NCI-H446 (cell line): ENCODE measurements around the gene SCARB1.
A peak's percentile ranks its signal among the peaks of the same experiment; 100 is the strongest.

Experiments
- DNase-seq, 2 experiments: peaks; one replicate each; lab custom pipeline; 2025; lab: John Stamatoyannopoulos, UW

SCARB1 gene

DNA sequence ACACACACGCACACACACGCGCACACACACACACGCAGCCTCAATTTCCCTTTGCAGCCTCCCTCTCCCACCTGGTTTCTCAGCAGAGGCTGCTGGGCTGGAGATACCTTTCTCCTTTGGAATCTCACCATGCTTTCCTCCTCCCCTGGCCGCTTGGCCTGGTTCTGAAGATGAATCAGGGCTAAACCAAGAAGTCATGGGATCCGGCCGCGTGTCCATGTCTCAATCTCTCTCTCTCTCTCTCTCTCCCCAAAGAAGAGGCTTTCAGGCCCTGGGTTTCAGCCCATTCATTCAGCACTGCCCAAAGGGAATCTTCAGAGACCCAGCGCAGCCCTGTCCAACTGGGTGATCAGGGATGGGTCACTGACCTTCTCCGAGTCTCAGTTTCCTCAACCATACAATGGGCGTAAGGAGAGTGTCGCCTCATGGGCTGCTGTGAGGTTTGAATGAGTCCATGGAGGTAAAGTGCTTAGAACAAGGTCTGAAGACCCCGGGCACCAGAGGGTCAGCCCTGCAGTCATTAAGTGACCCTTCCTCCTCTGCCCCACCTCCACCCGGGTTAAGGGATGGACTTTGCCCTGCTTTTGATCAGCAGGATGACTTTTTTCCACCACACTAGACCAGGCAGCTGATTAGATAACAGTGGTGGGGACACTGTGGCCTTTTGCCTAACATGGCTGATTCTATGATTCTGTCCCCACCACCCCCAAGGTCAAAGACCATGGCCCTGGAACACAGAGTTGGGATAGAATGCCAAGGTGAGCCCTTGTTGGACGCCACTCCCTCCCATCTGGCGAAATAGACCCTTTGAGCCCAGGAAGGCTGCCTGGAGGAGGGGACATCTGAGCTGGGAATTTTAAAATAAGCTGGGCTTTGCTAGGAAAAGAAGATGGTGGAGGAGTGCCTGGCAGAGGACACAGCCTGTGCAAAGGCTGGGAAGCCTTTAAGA is 42.1 kb downstream of the SCARB1 start:
- DNase-seq = no peak

DNA sequence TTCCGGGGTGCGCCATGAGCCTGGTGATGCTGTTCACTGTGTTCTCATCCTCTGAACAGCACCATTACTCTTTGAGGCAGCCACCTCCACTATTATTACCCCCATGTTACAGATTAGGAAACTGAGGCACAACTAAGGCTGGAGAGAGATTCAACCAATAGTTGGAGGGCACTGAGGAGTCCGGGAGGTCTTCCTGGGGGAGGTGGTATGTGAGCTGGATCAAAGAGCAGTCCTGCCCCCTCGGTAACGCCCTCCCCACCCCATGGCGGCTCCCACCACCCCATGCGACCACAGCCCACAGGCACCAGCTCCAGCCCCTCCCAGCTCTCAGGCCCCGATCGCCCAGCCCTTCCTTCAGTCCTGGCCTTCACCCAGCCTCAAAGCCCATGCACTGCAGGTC is 43.5 kb downstream of the SCARB1 start:
- no peak for DNase-seq

DNA sequence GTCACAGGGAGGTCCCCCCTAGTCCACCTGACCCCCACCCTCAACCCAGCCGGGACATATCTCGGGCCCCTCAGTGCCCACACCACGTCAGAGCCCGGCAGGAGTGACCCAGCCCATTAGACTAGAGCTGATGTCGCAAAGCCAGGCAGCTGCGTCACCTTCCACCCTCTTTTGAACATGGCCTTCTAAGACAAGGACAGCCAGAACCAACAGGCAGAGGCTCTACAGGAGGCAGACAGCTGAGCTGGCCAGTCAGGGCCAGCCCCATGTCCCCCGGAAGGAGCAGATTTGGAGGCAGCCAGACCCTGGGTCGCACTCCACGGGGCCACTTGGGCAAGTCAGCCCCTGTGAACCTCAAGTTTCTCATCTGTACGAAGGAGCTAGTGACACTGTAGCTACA is 44.1 kb downstream of the SCARB1 start:
- no peak for DNase-seq

DNA sequence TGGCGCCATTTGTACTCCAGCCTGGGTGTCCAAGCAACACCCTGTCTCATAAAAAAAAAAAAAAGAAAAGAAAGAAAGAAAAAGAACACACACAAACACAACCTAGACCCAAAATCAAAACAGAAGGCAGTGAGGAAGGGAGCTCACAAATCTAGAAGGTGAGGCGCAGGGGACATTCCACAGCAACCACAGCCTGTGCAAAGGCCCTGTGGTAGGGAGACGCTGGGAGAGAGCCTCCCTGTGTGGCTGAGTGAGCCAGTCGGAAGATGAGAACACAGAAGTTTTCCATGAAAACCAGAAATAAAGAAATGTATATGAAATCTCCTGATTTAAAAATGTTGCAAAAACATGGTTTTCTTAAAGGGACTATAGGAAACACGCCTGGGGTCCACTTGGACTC is 44.6 kb downstream of the SCARB1 start:
- no peak for DNase-seq

DNA sequence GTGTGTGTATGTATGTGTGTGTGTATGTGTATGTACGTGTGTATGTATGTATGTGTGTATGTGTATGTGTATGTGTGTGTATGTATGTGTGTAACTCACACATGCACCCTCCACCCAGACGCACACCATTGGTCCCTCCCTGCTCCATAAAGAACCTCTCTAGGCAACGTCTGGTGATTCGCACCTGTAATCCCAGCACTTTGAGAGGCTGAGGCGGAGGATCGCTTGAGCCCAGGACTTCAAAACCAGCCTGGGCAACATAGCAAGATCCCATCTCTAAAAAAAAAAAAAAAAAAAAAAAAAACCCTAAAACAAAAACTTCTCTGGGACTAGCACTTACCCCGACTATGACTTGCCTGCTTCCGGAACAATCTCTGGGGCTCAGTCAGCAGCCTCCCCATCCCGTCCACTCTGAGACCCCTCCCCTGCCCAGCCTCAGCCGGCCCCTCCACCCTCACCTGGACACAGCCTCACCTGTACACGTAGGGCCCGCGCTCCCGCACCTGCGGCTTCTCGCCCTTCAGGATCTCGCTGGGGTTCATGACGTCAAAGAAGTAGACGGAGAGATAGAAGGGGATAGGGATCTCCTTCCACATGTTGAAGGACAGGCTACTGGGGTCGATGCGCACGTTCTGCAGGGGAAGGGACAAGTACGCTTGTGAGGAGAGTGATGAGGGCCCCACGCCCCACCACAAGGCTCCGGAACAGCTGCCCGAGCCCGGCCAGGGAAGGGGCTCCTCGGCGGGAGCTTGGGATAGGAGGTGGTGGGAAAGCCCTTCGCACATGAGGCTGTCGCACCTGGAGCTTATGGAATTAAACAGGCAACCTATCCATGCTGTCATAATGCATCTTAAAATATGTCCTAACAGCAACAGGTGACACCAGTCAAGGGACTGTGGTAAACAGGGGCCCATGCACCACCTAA is 46.3 kb downstream of the SCARB1 start:
- no peak for DNase-seq

DNA sequence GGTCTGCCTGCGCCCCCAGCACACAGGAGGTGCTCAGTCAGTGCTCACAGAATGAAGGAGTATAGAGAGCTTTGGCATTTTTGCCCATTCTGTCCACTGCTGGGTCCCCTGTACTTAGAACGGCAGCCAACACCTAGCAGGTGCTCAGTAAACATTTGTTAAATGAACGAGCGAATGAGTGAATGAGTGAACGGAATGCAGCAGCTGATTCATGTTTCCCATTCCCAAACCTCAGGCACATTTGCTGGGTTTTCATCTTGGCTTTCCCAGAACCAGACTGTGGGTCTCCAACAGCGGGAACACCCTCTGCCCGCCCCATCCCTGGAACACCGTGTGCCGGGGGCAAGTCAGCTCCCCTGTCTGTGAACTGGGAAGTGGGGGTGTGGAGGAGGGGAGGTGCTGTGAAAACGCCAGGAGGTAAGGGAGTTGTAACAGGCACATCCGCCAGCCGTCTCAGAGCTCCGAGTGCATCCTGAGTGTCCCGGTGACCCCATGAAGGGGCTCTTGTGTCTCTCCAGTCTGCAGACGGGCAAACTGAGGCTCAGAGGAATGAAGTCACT is 47.3 kb downstream of the SCARB1 start:
- DNase-seq = no peak

DNA sequence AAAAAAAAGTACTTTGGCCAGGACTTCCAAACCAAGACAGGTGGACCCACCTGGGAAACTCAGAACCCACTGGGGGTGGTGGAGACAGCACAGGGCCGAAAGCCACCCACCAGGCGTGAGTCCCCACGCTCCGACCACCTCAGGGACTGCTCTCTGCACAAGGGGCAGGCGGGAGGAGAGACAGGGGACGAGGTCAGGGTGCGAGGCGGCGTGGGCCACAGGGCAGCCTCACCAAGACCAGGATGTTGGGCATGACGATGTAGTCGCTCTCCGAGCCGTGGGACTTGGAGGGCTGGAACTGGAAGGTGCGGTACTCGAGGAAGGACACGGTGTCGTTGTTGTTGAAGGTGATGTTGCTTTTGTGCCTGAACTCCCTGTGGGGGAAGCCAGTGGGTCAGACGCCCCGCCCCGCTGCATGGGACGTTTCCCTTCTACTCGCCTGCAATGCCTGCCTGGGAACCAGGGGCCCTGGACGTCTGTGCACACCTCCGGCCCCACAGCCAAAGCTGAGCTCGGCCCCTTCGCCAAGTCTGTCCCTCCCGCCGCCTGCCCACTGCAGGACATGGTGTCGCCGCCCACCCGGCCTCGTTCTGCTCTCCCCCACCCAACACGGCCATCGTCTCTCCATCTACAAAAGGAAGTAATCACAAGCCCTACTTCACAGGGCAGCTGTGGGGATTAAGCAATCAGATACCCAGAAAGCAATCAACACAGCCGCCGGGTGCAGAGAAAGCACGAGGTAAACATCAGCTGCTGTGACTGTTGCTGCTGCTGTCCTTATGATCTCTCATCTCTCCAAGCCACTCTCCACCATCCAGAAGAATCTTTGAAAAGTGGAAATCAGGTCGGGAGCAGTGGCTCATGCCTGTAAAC is 48.7 kb downstream of the SCARB1 start:
- no peak for DNase-seq

DNA sequence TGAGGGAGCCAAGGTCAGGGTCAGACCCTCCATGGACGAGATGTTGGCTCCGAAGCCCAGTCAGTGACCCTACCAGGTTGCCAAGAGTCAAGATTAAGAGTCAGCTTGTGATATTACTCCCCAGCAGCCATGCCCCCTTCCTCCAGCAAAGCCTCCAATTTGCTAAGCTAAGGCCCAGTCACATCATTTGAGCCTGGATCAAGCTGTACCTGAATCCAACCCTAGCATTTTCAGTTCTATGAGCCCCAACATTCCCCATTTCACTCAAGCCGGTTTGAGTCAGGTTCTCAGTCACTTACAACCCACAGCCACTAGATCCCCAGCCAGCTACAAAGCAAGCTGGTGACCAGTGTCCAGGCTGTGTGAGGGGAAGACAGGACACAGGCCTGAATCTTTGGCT is 49.9 kb downstream of the SCARB1 start:
- no peak for DNase-seq

DNA sequence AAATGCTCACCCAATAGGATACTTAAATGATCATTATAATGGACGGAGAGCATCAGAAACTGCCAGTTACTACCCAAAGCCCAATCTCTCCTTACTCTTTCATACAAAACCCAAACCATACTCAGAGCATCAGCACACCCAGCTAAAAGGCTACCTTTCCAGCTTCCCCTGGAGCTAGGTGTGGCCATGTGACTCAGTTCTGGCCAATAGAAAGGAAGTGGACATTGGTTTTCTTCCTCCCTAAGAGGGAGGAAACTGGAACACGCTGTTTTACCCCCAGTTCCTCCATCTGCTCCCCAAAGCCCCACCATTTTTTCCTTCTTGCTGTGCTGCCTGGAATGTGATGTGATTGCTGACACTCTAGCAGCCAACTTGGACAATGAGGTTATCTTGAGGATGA is 50.7 kb downstream of the SCARB1 start:
- no peak for DNase-seq

DNA sequence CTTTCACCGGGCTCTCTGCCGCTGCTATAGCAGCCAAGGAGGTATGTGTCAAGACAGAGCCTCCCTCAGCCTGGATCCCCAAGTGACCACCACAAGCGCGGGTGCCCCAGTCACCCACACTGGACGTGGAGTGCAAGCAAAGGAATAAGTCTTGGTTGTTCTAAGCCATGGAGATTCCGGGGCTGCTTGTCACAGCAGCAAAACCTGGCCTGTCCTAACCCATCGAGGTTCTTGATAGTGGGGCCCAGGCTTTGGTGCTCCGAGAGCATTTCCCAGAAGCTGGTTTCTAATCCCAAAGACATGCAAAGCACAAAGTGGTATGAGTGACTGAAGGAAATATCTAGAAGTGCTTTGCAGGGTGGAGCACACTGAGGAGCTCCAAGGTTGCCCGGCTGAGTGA is 51.3 kb downstream of the SCARB1 start:
- DNase-seq = no peak

DNA sequence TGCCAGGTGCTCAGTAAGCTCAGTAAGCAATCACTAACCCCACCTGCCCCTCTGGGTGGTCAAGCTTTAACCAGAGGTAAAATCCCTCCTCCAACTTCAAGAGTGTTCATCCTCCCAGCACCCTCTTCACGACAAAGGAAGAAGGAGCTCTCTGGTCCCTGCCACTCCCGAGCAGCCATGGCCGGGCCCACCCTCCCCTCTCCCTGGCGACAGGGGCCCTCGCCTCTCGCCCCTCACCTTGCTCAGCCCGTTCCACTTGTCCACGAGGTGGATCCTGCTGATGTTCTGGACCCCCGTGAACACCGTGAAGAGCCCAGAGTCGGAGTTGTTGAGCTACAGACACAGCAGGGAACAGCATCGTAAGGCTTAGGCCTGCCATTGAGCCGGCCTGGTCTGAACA is 52.0 kb downstream of the SCARB1 start:
- no peak for DNase-seq

DNA sequence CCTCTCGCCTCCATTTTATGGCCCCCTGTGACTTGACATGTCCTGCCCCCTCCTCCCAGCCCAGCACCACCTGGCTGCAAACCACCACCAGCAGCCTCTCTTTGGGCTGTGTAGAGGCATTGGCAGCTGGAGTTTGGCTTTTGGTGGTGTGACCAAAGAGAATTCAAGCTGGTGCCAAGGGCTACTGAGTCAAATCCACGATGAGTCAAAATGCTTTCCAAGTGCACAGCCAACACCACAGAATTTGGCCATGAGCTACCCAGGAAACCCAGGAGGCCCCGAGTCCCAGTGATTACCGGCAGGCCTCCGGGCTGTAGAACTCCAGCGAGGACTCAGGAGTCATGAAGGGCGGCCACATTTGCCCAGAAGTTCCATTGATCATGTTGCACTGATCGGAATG is 53.8 kb downstream of the SCARB1 start:
- DNase-seq = no peak

DNA sequence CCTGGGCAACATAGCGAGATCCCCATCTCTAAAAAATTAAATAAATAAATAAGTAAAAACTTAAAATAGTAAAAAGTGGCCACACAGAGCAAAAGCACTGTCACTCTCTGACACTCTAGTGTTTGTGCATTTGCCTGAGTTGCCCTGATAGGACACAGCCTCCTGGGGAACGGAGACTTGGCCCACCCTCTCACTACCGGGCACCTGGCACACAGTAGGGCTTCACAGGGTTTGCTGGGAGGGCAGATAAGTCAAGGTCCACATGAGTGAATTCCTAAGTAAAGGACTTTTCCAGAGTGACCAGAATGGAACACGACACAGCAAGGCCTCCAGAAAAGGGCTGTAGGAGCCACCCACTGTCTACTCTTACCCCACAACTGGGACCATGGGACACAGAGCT is 54.3 kb downstream of the SCARB1 start:
- no peak for DNase-seq

DNA sequence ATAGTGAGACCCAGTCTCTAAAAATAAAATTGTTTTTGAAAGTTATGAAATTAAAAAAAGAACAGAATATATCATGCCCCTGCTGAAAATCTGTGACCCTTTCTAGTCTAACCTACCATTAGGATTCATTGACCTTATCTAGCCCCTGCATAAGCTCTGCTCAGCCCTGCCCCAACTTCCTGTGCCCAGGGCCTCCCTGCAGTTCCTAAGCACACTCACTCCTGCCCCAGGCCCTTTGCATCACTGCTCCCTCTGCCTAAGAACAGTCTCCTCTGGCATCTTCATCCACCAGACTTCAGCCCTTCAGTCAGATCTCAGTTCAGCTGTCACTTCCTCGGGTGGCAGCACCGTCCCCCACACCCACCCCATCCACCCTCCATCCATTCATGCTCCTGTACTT is 55.4 kb downstream of the SCARB1 start:
- DNase-seq = no peak

DNA sequence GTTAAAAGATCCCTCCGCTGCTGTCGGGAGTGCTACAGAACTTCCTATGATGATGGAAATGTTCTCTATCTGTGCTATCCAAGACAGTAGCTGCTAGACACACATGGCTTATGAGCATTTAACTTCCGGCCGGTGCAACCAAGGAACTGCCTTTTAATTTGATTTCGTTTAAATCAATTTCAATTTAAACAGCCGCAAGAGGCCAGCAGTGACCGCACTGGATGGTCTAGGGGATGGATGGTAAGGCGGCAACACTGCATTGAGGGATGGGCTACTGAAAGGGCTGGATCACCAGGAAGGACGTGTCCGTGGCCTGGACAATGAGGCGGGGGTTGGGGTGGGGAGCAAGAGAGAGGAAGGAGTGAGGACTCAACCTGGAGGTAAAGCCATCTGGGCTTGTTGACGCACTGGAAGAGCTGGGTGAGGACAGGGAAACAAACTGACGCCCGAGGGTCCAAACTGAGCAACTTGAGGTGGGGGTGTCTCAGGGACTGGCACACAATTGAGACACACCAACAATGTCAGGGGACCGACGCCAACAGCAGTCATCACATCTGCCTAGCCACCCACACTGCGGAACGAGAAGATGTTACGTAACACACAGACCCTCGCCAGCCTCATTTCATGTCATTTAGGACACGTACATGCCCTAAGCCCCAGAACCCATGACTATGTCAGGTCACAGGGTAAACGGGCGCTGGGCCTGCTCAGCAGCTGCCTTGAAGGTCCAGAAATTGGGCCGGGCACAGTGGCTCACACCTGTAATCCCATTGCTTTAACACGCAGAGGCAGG is 57.6 kb downstream of the SCARB1 start:
- DNase-seq = no peak

DNA sequence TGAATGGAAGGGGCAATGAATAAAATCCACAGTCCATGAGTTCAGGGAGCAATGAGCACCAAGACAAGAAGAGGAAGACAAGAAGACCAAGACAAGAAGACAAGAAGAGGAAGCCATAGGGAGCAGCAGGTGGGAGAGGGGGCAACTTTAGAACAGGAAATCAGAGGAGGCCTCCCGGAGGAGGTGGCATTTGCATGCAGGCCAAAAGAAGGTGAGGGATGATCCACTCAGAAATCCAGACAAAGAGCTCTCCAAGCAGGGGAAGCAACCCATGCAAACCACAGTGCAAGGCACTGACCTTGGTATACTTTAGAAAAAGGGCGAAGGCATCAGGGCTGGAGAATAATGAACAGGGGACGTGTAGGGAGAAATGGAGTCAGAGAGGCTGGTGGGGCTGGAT is 58.6 kb downstream of the SCARB1 start:
- DNase-seq = no peak

DNA sequence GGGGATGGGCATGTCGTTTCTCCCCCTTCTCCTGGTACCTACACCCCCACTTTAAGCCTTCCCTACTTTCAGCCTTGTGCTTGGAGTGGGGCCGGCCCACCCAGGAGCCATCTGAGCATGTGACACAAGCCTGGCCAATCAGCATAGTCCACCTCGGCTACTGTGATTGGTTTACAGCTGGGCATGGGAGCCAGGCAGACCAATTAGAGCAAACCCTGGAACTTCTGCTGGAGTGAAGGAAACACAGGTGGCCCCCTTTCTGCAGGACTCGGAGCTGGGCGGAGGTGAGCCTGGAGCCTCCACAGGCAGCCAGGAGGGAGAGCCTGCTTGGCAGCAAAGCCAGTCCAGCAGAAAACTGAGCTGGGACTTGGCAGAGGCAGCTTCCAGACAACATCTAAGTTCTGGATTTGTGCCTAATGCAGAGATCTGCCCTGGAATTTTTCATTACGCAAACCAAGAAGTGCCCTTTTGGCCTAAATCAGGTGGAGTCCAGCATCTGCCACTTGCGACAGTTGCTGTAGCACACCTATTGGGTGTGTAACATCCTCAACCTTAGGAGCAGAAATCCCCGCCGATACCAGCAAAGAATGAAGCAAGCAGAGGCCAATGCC is 59.5 kb downstream of the SCARB1 start:
- peak; percentile 21 to 74 for DNase-seq

DNA sequence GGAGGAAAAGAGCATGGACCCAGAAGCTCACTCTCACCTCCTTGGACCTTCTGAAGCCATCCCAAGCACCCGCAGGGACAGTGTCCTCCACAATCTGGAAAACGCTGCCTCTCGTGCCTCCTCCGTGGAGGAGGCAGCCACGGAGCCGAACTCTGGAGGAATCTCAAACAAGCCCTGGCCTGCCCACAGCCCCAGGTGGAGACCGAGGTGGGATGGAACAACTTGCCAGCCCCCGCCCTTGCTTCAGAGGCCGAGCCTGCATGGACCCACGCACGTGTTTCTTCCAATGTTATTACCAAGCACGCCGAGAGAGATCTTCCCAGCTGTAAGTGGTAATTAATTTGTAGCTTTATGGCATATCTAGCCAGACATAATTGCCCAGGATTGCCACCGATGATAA is 61.3 kb downstream of the SCARB1 start:
- no peak for DNase-seq

DNA sequence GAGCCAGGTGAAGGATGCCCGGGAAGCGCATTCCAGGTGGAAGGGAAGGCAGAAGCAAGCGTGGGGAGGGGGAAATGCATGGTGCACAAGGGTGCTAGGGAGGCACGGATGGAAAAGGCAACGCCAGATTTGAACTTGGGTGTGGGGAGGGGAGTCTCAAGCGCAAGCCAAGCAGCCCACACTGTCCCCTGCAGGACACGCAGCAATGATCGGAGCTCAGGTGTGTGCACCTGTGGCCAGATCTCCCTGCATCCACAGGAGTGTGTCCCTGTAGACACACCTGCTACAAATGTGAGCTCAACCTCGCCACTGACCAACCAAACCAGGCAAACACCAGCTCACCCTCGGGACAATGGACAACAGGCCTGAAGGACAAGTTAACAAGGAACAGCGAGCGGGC is 63.2 kb downstream of the SCARB1 start:
- DNase-seq = no peak

DNA sequence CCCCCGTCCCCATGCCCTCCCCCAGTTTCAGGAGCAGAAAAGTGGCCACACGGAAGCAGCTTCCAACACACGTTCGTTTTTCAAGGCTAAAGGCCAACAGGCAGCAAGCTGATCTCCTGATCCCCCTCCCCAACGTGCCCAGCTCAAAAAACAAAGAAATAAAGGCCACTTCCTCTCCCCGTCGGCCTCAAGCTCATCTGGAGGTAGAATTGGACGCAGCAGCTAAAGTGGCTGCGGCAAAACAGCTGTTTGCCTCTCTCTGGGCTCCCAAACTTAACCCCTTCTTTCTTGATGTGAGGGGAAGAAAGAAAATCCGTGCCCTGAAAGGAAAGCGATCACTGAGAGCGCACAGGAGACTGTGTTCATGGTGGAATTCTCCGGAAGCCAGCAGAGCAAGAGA is 66.3 kb downstream of the SCARB1 start:
- DNase-seq = no peak
